ENCODE data around the gene ADAM10.

Gene ADAM10

GRCh38 chr15:58707397-58707796, 42.1 kb downstream of the ADAM10 start:
- no peaks in the 10 kb centered on the region; the same call in 1 of the 2 replicates for H3K9me3 ChIP-seq (ENCODE audit: control insufficient read depth, insufficient read depth, low read depth, low read length)
- no peak overlapping the region for H3K9ac ChIP-seq (ENCODE audit: low read length)
- no peaks in the 10 kb centered on the region for H3K4me1 ChIP-seq (ENCODE audit: control insufficient read depth, insufficient read depth, low read length)
- H3K27me3 ChIP-seq (ENCODE audit: control insufficient read depth, insufficient read depth, low read length): no peaks in the 10 kb centered on the region
- no peak overlapping the region for H3K4me3 ChIP-seq (ENCODE audit: low read depth, low read length)
- peaks cover 3% of the 10 kb centered on the region; the same call in 1 of the 2 replicates for H3K36me3 ChIP-seq (ENCODE audit: control insufficient read depth, insufficient read depth, low read length)
- H3K27ac ChIP-seq (ENCODE audit: low read depth, low read length): no peak overlapping the region

- Histone ChIP-seq H3K9ac (ENCODE audit: low read length) (no peak overlapping the region), H3K36me3 (ENCODE audit: control insufficient read depth, insufficient read depth, low read length) (peaks cover 13% of the 10 kb centered on the region; the same call in 1 of the 2 replicates), H3K27ac (ENCODE audit: low read depth, low read length) (no peak overlapping the region), H3K9me3 (ENCODE audit: control insufficient read depth, insufficient read depth, low read depth, low read length) (no peaks in the 10 kb centered on the region; the same call in 1 of the 2 replicates), H3K4me3 (ENCODE audit: low read depth, low read length) (no peak overlapping the region), H3K4me1 (ENCODE audit: control insufficient read depth, insufficient read depth, low read length) (no peaks in the 10 kb centered on the region), H3K27me3 (ENCODE audit: control insufficient read depth, insufficient read depth, low read length) (no peaks in the 10 kb centered on the region)
These were observed 44.4 kb downstream of the ADAM10 start for GRCh38 chr15:58705105-58705504.

- Histone ChIP-seq H3K9me3 (ENCODE audit: control insufficient read depth, insufficient read depth, low read depth, low read length) (no peaks in the 10 kb centered on the region; the same call in 1 of the 2 replicates), H3K4me3 (ENCODE audit: low read depth, low read length) (no peak overlapping the region), H3K4me1 (ENCODE audit: control insufficient read depth, insufficient read depth, low read length) (no peaks in the 10 kb centered on the region), H3K36me3 (ENCODE audit: control insufficient read depth, insufficient read depth, low read length) (peaks cover 16% of the 10 kb centered on the region; the same call in 1 of the 2 replicates), H3K9ac (ENCODE audit: low read length) (no peak overlapping the region), H3K27me3 (ENCODE audit: control insufficient read depth, insufficient read depth, low read length) (no peaks in the 10 kb centered on the region), H3K27ac (ENCODE audit: low read depth, low read length) (no peak overlapping the region)
These were observed 45.2 kb downstream of the ADAM10 start for GRCh38 chr15:58704155-58704865.

GRCh38 chr15:58703610-58704009, 45.9 kb downstream of the ADAM10 start:
- Histone ChIP-seq H3K9me3 (ENCODE audit: control insufficient read depth, insufficient read depth, low read depth, low read length) (peaks cover 5% of the 10 kb centered on the region; the same call in 1 of the 2 replicates), H3K4me1 (ENCODE audit: control insufficient read depth, insufficient read depth, low read length) (no peaks in the 10 kb centered on the region), H3K4me3 (ENCODE audit: low read depth, low read length) (no peak overlapping the region), H3K9ac (ENCODE audit: low read length) (no peak overlapping the region), H3K27ac (ENCODE audit: low read depth, low read length) (no peak overlapping the region), H3K36me3 (ENCODE audit: control insufficient read depth, insufficient read depth, low read length) (peaks cover 16% of the 10 kb centered on the region; the same call in 1 of the 2 replicates), H3K27me3 (ENCODE audit: control insufficient read depth, insufficient read depth, low read length) (no peaks in the 10 kb centered on the region)

- H3K9me3 ChIP-seq (ENCODE audit: control insufficient read depth, insufficient read depth, low read depth, low read length): peaks cover 6% of the 10 kb centered on the region; the same call in 1 of the 2 replicates
- H3K9ac ChIP-seq (ENCODE audit: low read length): no peak overlapping the region
- H3K27me3 ChIP-seq (ENCODE audit: control insufficient read depth, insufficient read depth, low read length): no peaks in the 10 kb centered on the region
- peaks cover 16% of the 10 kb centered on the region; the same call in 1 of the 2 replicates for H3K36me3 ChIP-seq (ENCODE audit: control insufficient read depth, insufficient read depth, low read length)
- H3K4me1 ChIP-seq (ENCODE audit: control insufficient read depth, insufficient read depth, low read length): peaks cover 5% of the 10 kb centered on the region; the same call in 1 of the 2 replicates
- no peak overlapping the region for H3K4me3 ChIP-seq (ENCODE audit: low read depth, low read length)
- no peak overlapping the region for H3K27ac ChIP-seq (ENCODE audit: low read depth, low read length)
These were observed 47.3 kb downstream of the ADAM10 start for GRCh38 chr15:58702233-58702632.

GRCh38 chr15:58701376-58701775, 48.1 kb downstream of the ADAM10 start:
- Histone ChIP-seq H3K4me1 (ENCODE audit: control insufficient read depth, insufficient read depth, low read length) (peaks cover 13% of the 10 kb centered on the region), H3K9me3 (ENCODE audit: control insufficient read depth, insufficient read depth, low read depth, low read length) (peaks cover 6% of the 10 kb centered on the region; the same call in 1 of the 2 replicates), H3K27me3 (ENCODE audit: control insufficient read depth, insufficient read depth, low read length) (no peaks in the 10 kb centered on the region), H3K27ac (ENCODE audit: low read depth, low read length) (no peak overlapping the region), H3K4me3 (ENCODE audit: low read depth, low read length) (no peak overlapping the region), H3K9ac (ENCODE audit: low read length) (no peak overlapping the region), H3K36me3 (ENCODE audit: control insufficient read depth, insufficient read depth, low read length) (peaks cover 16% of the 10 kb centered on the region; the same call in 1 of the 2 replicates)

- H3K27ac ChIP-seq (ENCODE audit: low read depth, low read length): no peak overlapping the region
- H3K9me3 ChIP-seq (ENCODE audit: control insufficient read depth, insufficient read depth, low read depth, low read length): peaks cover 6% of the 10 kb centered on the region; the same call in 1 of the 2 replicates
- no peak overlapping the region for H3K9ac ChIP-seq (ENCODE audit: low read length)
- peaks cover 16% of the 10 kb centered on the region; the same call in 1 of the 2 replicates for H3K36me3 ChIP-seq (ENCODE audit: control insufficient read depth, insufficient read depth, low read length)
- peaks cover 18% of the 10 kb centered on the region for H3K4me1 ChIP-seq (ENCODE audit: control insufficient read depth, insufficient read depth, low read length)
- no peaks in the 10 kb centered on the region for H3K27me3 ChIP-seq (ENCODE audit: control insufficient read depth, insufficient read depth, low read length)
- no peak overlapping the region for H3K4me3 ChIP-seq (ENCODE audit: low read depth, low read length)
These were observed 49.7 kb downstream of the ADAM10 start for GRCh38 chr15:58699769-58700168.

- Histone ChIP-seq H3K27me3 (ENCODE audit: control insufficient read depth, insufficient read depth, low read length) (no peaks in the 10 kb centered on the region), H3K9ac (ENCODE audit: low read length) (no peak overlapping the region), H3K9me3 (ENCODE audit: control insufficient read depth, insufficient read depth, low read depth, low read length) (peaks cover 6% of the 10 kb centered on the region; the same call in 1 of the 2 replicates), H3K36me3 (ENCODE audit: control insufficient read depth, insufficient read depth, low read length) (peaks cover 16% of the 10 kb centered on the region; the same call in 1 of the 2 replicates), H3K4me3 (ENCODE audit: low read depth, low read length) (no peak overlapping the region), H3K4me1 (ENCODE audit: control insufficient read depth, insufficient read depth, low read length) (peaks cover 25% of the 10 kb centered on the region), H3K27ac (ENCODE audit: low read depth, low read length) (no peak overlapping the region)
These were observed 50.4 kb downstream of the ADAM10 start for GRCh38 chr15:58698887-58699641.

- no peak overlapping the region for H3K9ac ChIP-seq (ENCODE audit: low read length)
- peaks cover 6% of the 10 kb centered on the region; the same call in 1 of the 2 replicates for H3K9me3 ChIP-seq (ENCODE audit: control insufficient read depth, insufficient read depth, low read depth, low read length)
- no peak overlapping the region; the same call in 1 of the 2 replicates for H3K27ac ChIP-seq (ENCODE audit: low read depth, low read length)
- H3K4me3 ChIP-seq (ENCODE audit: low read depth, low read length): no peak overlapping the region
- H3K4me1 ChIP-seq (ENCODE audit: control insufficient read depth, insufficient read depth, low read length): peaks cover 25% of the 10 kb centered on the region
- peaks cover 18% of the 10 kb centered on the region; the same call in 1 of the 2 replicates for H3K36me3 ChIP-seq (ENCODE audit: control insufficient read depth, insufficient read depth, low read length)
- H3K27me3 ChIP-seq (ENCODE audit: control insufficient read depth, insufficient read depth, low read length): no peaks in the 10 kb centered on the region
These were observed 52.3 kb downstream of the ADAM10 start for GRCh38 chr15:58697220-58697619.

- Histone ChIP-seq H3K4me1 (ENCODE audit: control insufficient read depth, insufficient read depth, low read length) (peaks cover 25% of the 10 kb centered on the region), H3K27ac (ENCODE audit: low read depth, low read length) (no peak overlapping the region; the same call in 1 of the 2 replicates), H3K9ac (ENCODE audit: low read length) (no peak overlapping the region), H3K9me3 (ENCODE audit: control insufficient read depth, insufficient read depth, low read depth, low read length) (peaks cover 6% of the 10 kb centered on the region; the same call in 1 of the 2 replicates), H3K36me3 (ENCODE audit: control insufficient read depth, insufficient read depth, low read length) (peaks cover 18% of the 10 kb centered on the region; the same call in 1 of the 2 replicates), H3K4me3 (ENCODE audit: low read depth, low read length) (no peak overlapping the region), H3K27me3 (ENCODE audit: control insufficient read depth, insufficient read depth, low read length) (no peaks in the 10 kb centered on the region)
These were observed 52.8 kb downstream of the ADAM10 start for GRCh38 chr15:58696738-58697137.
